ENCODE results near the gene AVEN.
"Not testable (repeated sequence)": the region's sequence is repeated elsewhere in the genome, so short reads cannot be mapped to it uniquely, and the experiment has no call there.

The AVEN gene

GRCh38 chr15:33844186-33844585 lies 194.8 kb downstream of the AVEN start:
- DNase-seq, result no peak

DNA sequence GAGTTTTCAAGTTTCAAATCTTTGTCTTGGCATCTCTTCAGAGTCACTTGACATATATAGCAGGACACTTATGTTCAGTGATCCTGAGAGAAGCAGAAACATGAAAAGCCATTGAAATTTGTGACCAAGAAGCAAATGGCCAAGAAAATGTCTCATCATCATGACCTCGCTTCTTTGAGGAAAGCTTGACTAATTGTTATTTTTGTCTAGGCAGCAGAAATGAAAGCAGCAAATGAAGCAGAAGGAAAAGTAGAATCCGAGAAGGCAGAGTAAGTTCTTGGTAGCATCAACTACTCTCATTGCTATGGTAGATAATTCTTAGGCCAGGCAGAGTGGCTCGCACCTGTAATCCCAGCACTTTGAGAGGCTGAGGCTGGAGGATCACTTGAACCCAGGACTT lies 198.4 kb downstream of the AVEN start:
- no peak for DNase-seq

GRCh38 chr15:33839540-33839939 lies 199.5 kb downstream of the AVEN start:
- no peak for DNase-seq

- no peak for DNase-seq
Observed at GRCh38 chr15:33837294-33837693, 201.7 kb downstream of the AVEN start.

DNA sequence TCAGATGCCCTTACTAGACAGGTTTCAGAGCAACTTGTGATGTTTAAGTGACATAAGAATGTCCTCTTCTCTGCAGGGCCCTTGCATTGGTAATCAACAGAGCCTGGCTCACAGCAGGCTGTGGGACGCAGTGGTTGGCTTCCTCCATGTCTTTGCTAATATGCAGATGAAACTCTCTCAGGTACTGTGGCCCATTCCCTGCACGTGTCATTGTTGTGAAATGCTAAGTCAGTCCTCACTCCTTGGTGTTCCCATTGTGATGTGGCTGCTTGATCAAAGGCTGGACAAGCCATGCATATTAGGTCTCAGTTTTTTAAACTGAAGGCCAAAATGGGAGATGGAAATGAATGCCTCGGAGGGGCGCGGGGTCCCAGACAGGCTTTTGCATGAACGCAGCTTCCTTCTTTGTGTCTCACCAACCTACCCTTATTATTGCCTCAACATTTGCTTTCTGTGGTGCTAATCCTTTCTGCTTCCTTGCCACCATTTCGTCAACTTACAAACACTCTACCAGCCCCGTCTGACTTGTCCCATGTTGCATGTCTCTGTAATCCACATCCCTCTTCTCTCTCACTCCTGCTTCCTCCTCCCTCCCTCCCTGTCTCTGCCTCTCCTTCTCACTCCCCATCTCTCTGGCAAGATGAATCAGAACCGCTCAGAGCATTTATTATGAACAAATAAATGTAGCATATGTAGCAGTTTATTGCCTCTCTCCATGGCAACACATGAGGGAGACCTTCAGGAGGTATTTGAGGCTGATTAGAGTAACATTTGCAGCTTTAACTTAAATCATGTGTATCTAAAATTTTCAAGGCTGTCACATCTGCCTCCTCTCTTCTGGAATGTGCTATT lies 203.9 kb downstream of the AVEN start:
- no peak for DNase-seq

DNA sequence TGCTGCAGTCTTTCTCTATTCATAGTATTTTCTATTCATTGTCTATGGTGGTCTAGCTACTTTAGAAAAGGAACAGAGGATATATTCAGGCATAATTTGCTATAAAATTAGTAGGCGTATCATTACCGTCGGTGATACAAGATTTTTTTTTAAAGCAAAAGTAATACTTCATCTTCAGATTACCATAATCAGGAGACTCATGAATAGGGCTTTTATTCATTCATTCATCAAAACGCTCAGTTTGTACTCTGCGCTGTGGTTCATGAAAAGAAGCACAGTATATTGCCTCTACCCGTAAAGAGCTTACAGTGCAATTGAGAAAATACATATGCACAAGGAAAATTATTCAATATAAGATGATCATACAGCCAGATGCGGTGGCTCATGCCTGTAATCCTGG lies 207.4 kb downstream of the AVEN start:
- DNase-seq, result no peak

DNA sequence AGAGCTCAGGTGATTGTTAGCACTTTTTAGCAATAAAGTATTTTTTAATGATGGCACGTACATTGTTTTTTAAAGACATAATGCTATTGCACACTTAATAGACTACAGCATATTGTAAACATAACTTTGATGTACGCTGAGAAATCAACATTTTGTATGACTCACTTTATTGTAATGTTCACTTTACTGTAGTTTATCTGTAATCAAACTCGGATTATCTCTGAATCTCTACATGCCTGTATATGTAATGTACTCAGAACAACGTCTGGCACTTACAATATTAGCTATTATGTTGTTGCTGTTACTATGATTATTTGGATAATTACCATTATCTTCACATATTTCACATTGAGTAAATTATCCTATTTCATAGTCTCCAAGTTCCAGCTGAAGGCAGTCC lies 208.7 kb downstream of the AVEN start:
- no peak for DNase-seq

DNA sequence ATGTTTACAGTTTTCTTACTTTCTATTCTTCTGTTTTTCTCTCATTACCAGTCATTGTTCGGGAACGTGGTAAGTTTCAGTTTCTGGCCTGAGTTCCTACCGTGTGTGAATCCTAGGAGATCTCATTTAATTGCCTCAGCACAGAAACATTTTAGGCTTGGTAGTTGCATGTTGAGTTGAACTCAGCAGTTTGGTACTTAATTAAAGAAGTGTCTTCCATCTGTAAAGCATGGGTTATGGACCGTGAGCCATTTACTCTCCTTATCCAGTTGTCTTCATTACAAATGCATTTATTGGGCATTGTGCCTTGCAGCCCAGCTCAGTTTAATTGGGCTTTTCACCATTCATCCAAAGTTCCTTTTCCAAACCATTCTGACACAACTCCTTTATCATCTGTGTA lies 212.8 kb downstream of the AVEN start:
- DNase-seq, result no peak

- no peak for DNase-seq
Observed at GRCh38 chr15:33825453-33825852, 213.6 kb downstream of the AVEN start.

DNA sequence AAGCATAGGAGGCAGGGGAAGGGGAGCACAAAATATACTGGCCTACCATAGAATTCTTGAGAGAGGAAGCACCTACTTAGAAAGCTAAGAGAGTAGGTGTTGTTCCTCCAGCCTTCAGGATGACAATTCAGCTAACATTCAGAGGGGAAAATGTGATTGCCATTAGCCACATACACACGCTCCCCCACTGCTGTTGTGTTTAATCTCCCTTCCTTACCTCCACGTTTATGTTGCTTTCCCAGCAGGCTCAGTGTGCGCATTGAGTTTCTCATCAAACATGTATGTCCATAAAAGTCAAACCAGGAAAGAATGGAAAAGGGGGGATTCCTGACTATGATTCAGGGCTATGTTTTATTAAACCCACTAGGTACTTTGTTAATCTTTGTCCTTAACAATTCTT lies 215.9 kb downstream of the AVEN start:
- DNase-seq, result no peak

DNA sequence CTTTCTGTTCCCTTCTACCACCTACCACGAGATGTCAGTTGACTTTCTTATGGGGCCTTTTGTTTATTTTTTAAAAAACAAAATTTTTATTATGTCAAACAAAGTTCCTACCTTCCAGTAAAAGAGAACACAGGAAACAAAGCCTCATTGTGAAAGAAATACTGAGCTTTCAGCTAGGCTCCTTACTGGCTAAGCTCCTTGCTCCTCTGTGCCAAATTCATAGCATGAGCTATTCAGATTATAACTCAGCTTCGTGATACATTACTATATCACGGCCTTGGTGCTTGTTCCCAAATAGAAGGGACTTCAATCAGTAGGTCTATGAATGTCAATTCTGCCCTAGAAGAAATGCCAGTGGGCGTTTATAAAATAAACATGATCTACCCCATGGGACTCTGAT lies 216.5 kb downstream of the AVEN start:
- DNase-seq, result no peak

- not testable (repeated sequence) for DNase-seq
Observed at GRCh38 chr15:33819499-33819898, 219.5 kb downstream of the AVEN start.
